ENCODE data around the gene ADIPOQ.

- TF ChIP-seq CTCF (IDR thresholded peaks at IDR 0.05; ENCODE audit: low read length) (no peak), EZH2 (IDR thresholded peaks at IDR 0.05; ENCODE audit: borderline replicate concordance, low read length) (no peak)
These were observed 44.2 kb upstream of the ADIPOQ start for GRCh38 chr3:186798239-186798874.

Data from OCI-LY1 (cell line).